SK-N-SH (cell line): ENCODE measurements around the gene MAP3K6. TPM values are rescaled to one million over a fixed set of nuclear protein-coding genes. Genes with fewer than 3 reads are reported as not detected.

Experiments used
- CTCF ChIA-PET: fragments of 300-600, 350-600 bp; formaldehyde crosslinking; extraction: SDS; loops from one replicate; lab custom pipeline; 2021; lab: Yijun Ruan, JAX
- POLR2A ChIA-PET: fragments of 350-600 bp; sonication (Branson Sonifier 250); formaldehyde crosslinking; extraction: SDS; loops from one replicate; lab custom pipeline; 2020; ENCODE audit warnings: antibody characterized with exemption, inconsistent platforms; lab: Yijun Ruan, JAX
- DNase-seq: peaks from one replicate; pipeline ENCODE4 v3.0.0; 2012
- H2AFZ ChIP-seq: fragments of 200-600 bp; sonication (generic); 2 replicates; pipeline ENCODE4 v1.8.1; 2016; ENCODE audit warnings: antibody characterized with exemption, mild to moderate bottlenecking, low read depth
- H3F3A ChIP-seq: fragments of 200-600 bp; sonication (generic); replicated peaks from 2 replicates; pipeline ENCODE3; 2016; ENCODE audit warnings: antibody characterized with exemption, mild to moderate bottlenecking; ENCODE audit not compliant: insufficient read depth
- H3K27ac ChIP-seq, 2 experiments: fragments of 200-500 bp in 1 of 2; fragments of 200-600 bp in 1 of 2; sonication (Bioruptor generic) in 1 of 2; sonication (generic), shearing (Covaris generic) in 1 of 2; 2 replicates each; pipeline versions ENCODE4 v1.5.1 to v1.6.1; 2014 to 2016; ENCODE audit warnings: low read depth in 2 of 2, inconsistent platforms in 1 of 2, low read length in 1 of 2, mild to moderate bottlenecking in 1 of 2, mixed read lengths in 1 of 2
- H3K27me3 ChIP-seq: fragments of 200-600 bp; sonication (generic), shearing (Covaris generic); 2 replicates; pipeline ENCODE4 v1.6.1; 2016; ENCODE audit warnings: mixed run types; ENCODE audit not compliant: insufficient read depth
- H3K36me3 ChIP-seq, 2 experiments: fragments of 200-500 bp in 1 of 2; fragments of 200-600 bp in 1 of 2; sonication (Bioruptor generic) in 1 of 2; sonication (generic) in 1 of 2; replicated peaks in 1 of 2; 2 replicates each; pipeline versions ENCODE3 to v1.5.1; 2014 to 2016; ENCODE audit warnings: low read length in 1 of 2, mild to moderate bottlenecking in 1 of 2; ENCODE audit not compliant: insufficient read depth in 2 of 2, control insufficient read depth in 1 of 2
- H3K4me1 ChIP-seq, 2 experiments: fragments of 200-500 bp in 1 of 2; fragments of 200-600 bp in 1 of 2; sonication (Bioruptor generic) in 1 of 2; sonication (generic), shearing (Covaris generic) in 1 of 2; 2 replicates each; pipeline versions ENCODE4 v1.5.1 to v1.6.1; 2014 to 2016; ENCODE audit warnings: low read depth in 1 of 2, low read length in 1 of 2, mixed run types in 1 of 2; ENCODE audit not compliant: insufficient read depth in 2 of 2, control insufficient read depth in 1 of 2
- H3K4me2 ChIP-seq: fragments of 200-600 bp; sonication (generic), shearing (Covaris generic); 2 replicates; pipeline ENCODE4 v1.6.1; 2017; ENCODE audit warnings: mixed run types
- H3K4me3 ChIP-seq, 2 experiments: fragments of 200-500 bp in 1 of 2; fragments of 200-600 bp in 1 of 2; sonication (Bioruptor generic) in 1 of 2; sonication (generic), shearing (Covaris generic) in 1 of 2; 2 replicates each; pipeline versions ENCODE4 v1.5.1 to v1.8.1; 2014 to 2016; ENCODE audit warnings: low read depth in 2 of 2, inconsistent platforms in 1 of 2, low read length in 1 of 2, mild to moderate bottlenecking in 1 of 2, mixed read lengths in 1 of 2, moderate library complexity in 1 of 2
- H3K79me2 ChIP-seq: fragments of 200-600 bp; sonication (generic); 2 replicates; pipeline ENCODE4 v1.8.1; 2017; ENCODE audit warnings: mild to moderate bottlenecking; ENCODE audit not compliant: insufficient read depth
- H3K9ac ChIP-seq: fragments of 200-600 bp; sonication (generic); 2 replicates; pipeline ENCODE4 v1.6.1; 2017; ENCODE audit warnings: mixed run types
- H3K9me2 ChIP-seq: fragments of 200-600 bp; sonication (generic); 2 replicates; pipeline ENCODE4 v1.6.1; 2017; ENCODE audit warnings: mixed run types
- H3K9me3 ChIP-seq: fragments of 200-600 bp; sonication (generic); 2 replicates; pipeline ENCODE4 v1.6.1; 2017; ENCODE audit warnings: mixed run types, mild to moderate bottlenecking, moderate library complexity
- H4K20me1 ChIP-seq: fragments of 200-600 bp; sonication (generic); 2 replicates; pipeline ENCODE4 v1.6.1; 2017; ENCODE audit warnings: mild to moderate bottlenecking, mixed run types; ENCODE audit not compliant: insufficient read depth
- GABPA ChIP-seq: IDR thresholded peaks from 2 replicates; pipeline ENCODE4 v1.4.0; 2012; ENCODE audit warnings: low read depth, mild to moderate bottlenecking
- PBX3 ChIP-seq: IDR thresholded peaks from 2 replicates; pipeline ENCODE4; 2012
- REST ChIP-seq: IDR thresholded peaks from 2 replicates; pipeline ENCODE4 v1.6.1; 2012; ENCODE audit warnings: mild to moderate bottlenecking, low read depth, low read length, moderate library complexity
- SMC3 ChIP-seq: IDR thresholded peaks from 2 replicates; pipeline ENCODE4 v1.6.1; 2012; ENCODE audit warnings: low read depth, low read length, improper control_type of control experiment
- TAF1 ChIP-seq: IDR thresholded peaks from 2 replicates; pipeline ENCODE4 v1.6.1; 2012; ENCODE audit warnings: low read depth, mild to moderate bottlenecking, low read length, moderate library complexity, borderline replicate concordance
- TCF12 ChIP-seq: IDR thresholded peaks from 2 replicates; pipeline ENCODE4 v1.4.0; 2012
- TEAD4 ChIP-seq: IDR thresholded peaks from 2 replicates; pipeline ENCODE4 v1.4.0; 2012; ENCODE audit warnings: mild to moderate bottlenecking, borderline replicate concordance; ENCODE audit not compliant: insufficient read depth
- USF1 ChIP-seq: IDR thresholded peaks from 2 replicates; pipeline ENCODE4 v1.4.0; 2012; ENCODE audit warnings: low read depth, borderline replicate concordance
- USF2 ChIP-seq: fragments of 150-350 bp; IDR thresholded peaks from 2 replicates; pipeline ENCODE4 v1.6.1; 2017; ENCODE audit warnings: antibody characterized with exemption, low read length, low read depth, borderline replicate concordance
- WGBS: methylation state at CpG from one replicate; pipeline ENCODE4 v1.1.6; 2017; ENCODE audit warnings: low lambda C conversion rate; 5-methylcytosine and 5-hydroxymethylcytosine counted together
- polyA plus RNA-seq, 3 experiments: library from polyadenylated mRNA; depleted of rRNA; stranded (reverse); fragments of >200 nt; gene quantifications; 2 replicates each; pipeline ENCODE4 v1.2.3, GENCODE V29; 2012

Gene MAP3K6
- polyA plus RNA-seq, 1 of the 3 experiments (the other 2 are of a cell fraction), result 17.3 TPM

- TF ChIP-seq USF1 (no peak), TAF1 (no peak), USF2 (no peak), TCF12 (no peak), TEAD4 (no peak)
Observed at GRCh38 chr1:27397749-27398148, 31.0 kb upstream of the MAP3K6 start (continued).

GRCh38 chr1:27397110-27397509 lies 30.3 kb upstream of the MAP3K6 start:
- peaks cover 11% of the 10 kb centered on the region; the same call in 1 of the 2 replicates for H3K79me2 ChIP-seq
- no peak overlapping the region for H2AFZ ChIP-seq
- peaks cover 0 to 4% of the 10 kb centered on the region in 2 experiments for H3K36me3 ChIP-seq
- no peak for DNase-seq
- H3K9me2 ChIP-seq, result no peaks in the 10 kb centered on the region
- no peaks in the 10 kb centered on the region for H3K27me3 ChIP-seq
- ChIA-PET CTCF (interaction anchor here (1.0 to 20.0 kb wide), 9 partner anchors 8 to 294 kb away, joined by 3 to 731 read pairs (median 8); partner anchors contain the start of gene AHDC1), POLR2A (interaction anchor here (0.6 kb wide), 2 partner anchors 83 to 96 kb away, joined by 3 to 4 read pairs; no protein-coding TSS in a partner anchor)
- no peak overlapping the region for H3K4me2 ChIP-seq
- WGBS, result 100% methylated on average over 1 of the region's 3 CpGs
- no peak overlapping the region for H3K4me3 ChIP-seq
- peaks cover 0 to 17% of the 10 kb centered on the region in 2 experiments; a peak in 2 of 4 replicates for H3K4me1 ChIP-seq
- H4K20me1 ChIP-seq, result no peaks in the 10 kb centered on the region
- no peak overlapping the region for H3K27ac ChIP-seq
- peaks cover 15% of the 10 kb centered on the region for H3F3A ChIP-seq
- no peaks in the 10 kb centered on the region for H3K9me3 ChIP-seq
- no peak overlapping the region for H3K9ac ChIP-seq
- no peak for TF ChIP-seq TCF12
- no peak for TF ChIP-seq PBX3
- no peak for TF ChIP-seq GABPA
- no peak for TF ChIP-seq SMC3
- no peak for TF ChIP-seq REST
- TF ChIP-seq, all 33 proteins: peak for 0
